Measurements from ENCODE around the gene RB1. TPM values are rescaled to one million over a fixed set of nuclear protein-coding genes. Genes with fewer than 3 reads are reported as not detected.
A peak's percentile ranks its signal among the peaks of the same experiment; 100 is the strongest.

Gene RB1
- total RNA-seq, 4 donors from 2014 or later, result 23.0 to 62.6 (median 42.4) TPM

- 83 to 100% methylated on average over 1 of the region's 1 CpG for WGBS, 2 donors
- TF ChIP-seq CTCF (IDR thresholded peaks at IDR 0.05) (no peak), POLR2A (IDR thresholded peaks at IDR 0.05) (no peak)
Measured at GRCh38 chr13:48295271-48295670, 8.3 kb upstream of the RB1 start.

GRCh38 chr13:48296528-48296927 lies 7.0 kb upstream of the RB1 start:
- no peak overlapping the region for H3K27ac ChIP-seq
- no peak for DNase-seq
- H3K4me1 ChIP-seq, result peaks cover 0 to 4% (median 0%) of the 10 kb centered on the region in 3 donors
- 60 to 74% methylated on average over 2 of the region's 2 CpGs for WGBS, 2 donors
- H3K36me3 ChIP-seq, result no peaks in the 10 kb centered on the region
- TF ChIP-seq CTCF (IDR thresholded peaks at IDR 0.05) (no peak), POLR2A (IDR thresholded peaks at IDR 0.05) (no peak)
- intact Hi-C loops (cut with DNase I), result no loop called here
- H3K9me3 ChIP-seq, result no peaks in the 10 kb centered on the region
- H3K4me3 ChIP-seq, result no peak overlapping the region
- H3K27me3 ChIP-seq, result no peaks in the 10 kb centered on the region

More at GRCh38 chr13:48295271-48295670, 8.3 kb upstream of the RB1 start:
- no peaks in the 10 kb centered on the region for H3K27me3 ChIP-seq
- H3K4me3 ChIP-seq, result no peak overlapping the region
- no peaks in the 10 kb centered on the region for H3K9me3 ChIP-seq
- no peaks in the 10 kb centered on the region for H3K36me3 ChIP-seq
- no peak for DNase-seq
- peaks cover 0 to 4% (median 0%) of the 10 kb centered on the region in 3 donors for H3K4me1 ChIP-seq
- intact Hi-C loops (cut with DNase I), result no loop called here
- no peak overlapping the region for H3K27ac ChIP-seq

- Histone ChIP-seq H3K9me3 (no peaks in the 10 kb centered on the region), H3K4me1 (peaks cover 0 to 4% (median 0%) of the 10 kb centered on the region in 3 donors), H3K36me3 (no peaks in the 10 kb centered on the region), H3K27me3 (no peaks in the 10 kb centered on the region), H3K4me3 (no peak overlapping the region), H3K27ac (no peak overlapping the region)
- no peak for DNase-seq
- WGBS, 2 donors, result 68 to 72% methylated on average over 4 of the region's 4 CpGs
- no peak for TF ChIP-seq POLR2A (IDR thresholded peaks at IDR 0.05)
- TF ChIP-seq CTCF (IDR thresholded peaks at IDR 0.05), result no peak
- intact Hi-C loops (cut with DNase I), result no loop called here
Measured at GRCh38 chr13:48297131-48297786, 6.3 kb upstream of the RB1 start.

- Histone ChIP-seq H3K27me3 (no peaks in the 10 kb centered on the region), H3K9me3 (no peaks in the 10 kb centered on the region), H3K4me3 (no peak overlapping the region), H3K27ac (no peak overlapping the region), H3K4me1 (peaks cover 0 to 14% (median 0%) of the 10 kb centered on the region in 3 donors), H3K36me3 (no peaks in the 10 kb centered on the region)
- TF ChIP-seq CTCF (IDR thresholded peaks at IDR 0.05) (no peak), POLR2A (IDR thresholded peaks at IDR 0.05) (no peak)
- 88 to 95% methylated on average over 2 of the region's 2 CpGs for WGBS, 2 donors
- DNase-seq, result no peak
- intact Hi-C loops (cut with DNase I), result no loop called here
Measured at GRCh38 chr13:48299591-48299990, 4.0 kb upstream of the RB1 start.

- no peaks in the 10 kb centered on the region for H3K27me3 ChIP-seq
- DNase-seq, result no peak
- WGBS, 2 donors, result 5 to 12% methylated on average over 8 to 10 of the region's 12 CpGs
Measured at GRCh38 chr13:48302871-48303358, 636 bp upstream of the RB1 start.

More at GRCh38 chr13:48302871-48303358, 636 bp upstream of the RB1 start:
- Histone ChIP-seq H3K36me3 (peaks cover 0 to 6% (median 0%) of the 10 kb centered on the region in 3 donors), H3K4me3 (peak overlapping the region; percentile 67 to 98 (median 88)), H3K9me3 (no peaks in the 10 kb centered on the region), H3K4me1 (peaks cover 8 to 39% (median 15%) of the 10 kb centered on the region in 3 donors), H3K27ac (peak overlapping the region; percentile 98 to 100 (median 100))
- TF ChIP-seq POLR2A (IDR thresholded peaks at IDR 0.05) (no peak), CTCF (IDR thresholded peaks at IDR 0.05) (no peak)
- intact Hi-C loops (cut with DNase I), result no loop called here

Measured in esophagus squamous epithelium (tissue), 5 donors.